RPMI7951 (cell line): ENCODE results near the gene RAP1A. TPM values are rescaled to one million over a fixed set of nuclear protein-coding genes. Genes with fewer than 3 reads are reported as not detected.
A peak's percentile ranks its signal among the peaks of the same experiment; 100 is the strongest.
"Not testable (repeated sequence)": the region's sequence is repeated elsewhere in the genome, so short reads cannot be mapped to it uniquely, and the experiment has no call there.

Source experiments
- DNase-seq: peaks from one replicate; pipeline ENCODE4 v3.0.0-alpha.2; 2012; ENCODE audit warnings: low read depth
- total RNA-seq: library from RNA; depleted of rRNA; stranded (reverse); fragments of >200 nt; shearing (Covaris generic); gene quantifications from 2 replicates; pipeline ENCODE4 v1.2.3, GENCODE V29; 2014

Gene RAP1A
- total RNA-seq, 1 experiment from 2014 or later = 36.4 TPM

GRCh38 chr1:111629190-111629954, 9.8 kb downstream of the RAP1A start:
- no peak for DNase-seq

GRCh38 chr1:111630567-111630966, 11.0 kb downstream of the RAP1A start:
- DNase-seq = no peak

DNA sequence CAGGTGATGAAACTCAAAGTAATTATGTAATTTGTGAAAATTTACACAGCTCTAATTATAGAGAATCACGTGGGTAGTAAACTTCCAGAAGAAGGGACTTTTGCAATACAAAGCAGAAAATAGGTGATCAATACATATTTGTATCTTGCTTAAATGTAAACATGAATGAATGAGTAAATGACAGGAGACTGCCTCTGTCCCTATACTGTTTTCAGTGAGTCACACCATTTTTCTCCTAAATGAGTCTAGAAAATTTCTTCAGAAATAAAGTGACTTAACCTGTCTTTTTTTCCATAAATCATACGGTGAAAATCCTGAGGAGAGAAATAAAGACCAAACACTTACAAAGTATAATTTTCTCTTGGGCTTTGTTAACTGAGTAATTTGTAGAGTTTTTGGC, 11.9 kb downstream of the RAP1A start:
- no peak for DNase-seq

DNA sequence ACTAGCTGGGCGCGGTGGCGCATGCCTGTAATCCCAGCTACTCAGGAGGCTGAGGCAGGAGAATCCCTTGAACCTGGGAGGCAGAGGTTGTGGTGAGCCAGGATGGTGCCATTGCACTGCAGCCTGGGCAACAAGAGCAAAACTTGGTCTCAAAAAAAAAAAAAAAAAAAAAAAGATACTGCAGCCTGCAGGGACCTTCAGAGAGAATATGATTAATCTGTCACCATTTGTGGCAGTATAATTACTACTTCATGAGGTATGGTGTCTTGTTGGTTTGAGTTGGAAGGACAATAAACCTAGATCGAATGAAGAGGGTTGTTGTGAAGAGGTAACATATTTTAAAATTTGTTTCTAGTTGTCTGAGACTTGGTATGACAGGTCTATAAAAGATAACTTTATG, 13.2 kb downstream of the RAP1A start:
- not testable (repeated sequence) for DNase-seq

- DNase-seq = no peak
Measured at GRCh38 chr1:111633736-111634247, 14.2 kb downstream of the RAP1A start.

GRCh38 chr1:111635324-111636009, 15.9 kb downstream of the RAP1A start:
- DNase-seq = no peak

DNA sequence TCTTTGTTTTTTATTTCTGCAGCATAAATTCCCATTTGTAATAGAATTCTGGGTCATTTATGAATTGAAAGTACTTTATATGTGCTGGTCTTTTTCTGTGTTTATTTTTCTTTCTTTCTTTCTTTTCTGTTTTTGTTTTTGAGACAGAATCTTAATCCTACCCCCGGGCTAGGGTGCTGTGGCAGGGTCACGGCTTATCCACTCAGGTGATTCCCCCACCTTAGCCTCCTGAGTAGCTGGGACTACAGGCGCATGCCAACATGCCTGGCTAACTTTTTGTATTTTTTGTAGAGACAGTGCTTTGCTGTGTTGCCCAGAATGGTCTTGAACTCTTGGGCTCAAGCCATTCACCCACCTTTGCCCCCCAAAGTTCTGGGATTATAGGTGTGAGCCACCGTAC, 18.7 kb downstream of the RAP1A start:
- no peak for DNase-seq

GRCh38 chr1:111639602-111640198, 20.1 kb downstream of the RAP1A start:
- no peak for DNase-seq

DNA sequence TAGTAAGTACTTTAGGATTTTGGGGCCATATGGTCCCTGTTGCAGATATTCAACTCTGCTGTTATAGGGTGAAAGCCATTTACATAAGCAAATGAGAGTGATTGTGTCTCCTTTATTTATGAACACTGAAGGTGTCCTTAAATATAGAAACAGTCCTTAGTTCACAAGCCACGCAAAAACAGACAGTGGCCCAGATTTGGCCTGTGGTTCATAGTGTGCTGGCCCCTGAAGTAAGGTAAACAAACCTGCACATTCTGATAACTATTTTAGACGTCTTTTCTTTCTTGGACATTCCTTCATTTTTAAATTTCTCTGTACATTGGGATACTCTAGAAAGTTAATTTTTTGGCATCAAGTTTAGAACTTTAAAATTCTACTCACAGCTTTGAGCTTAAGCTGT, 23.5 kb downstream of the RAP1A start:
- DNase-seq = no peak

GRCh38 chr1:111643696-111644095, 24.1 kb downstream of the RAP1A start:
- DNase-seq = no peak

DNA sequence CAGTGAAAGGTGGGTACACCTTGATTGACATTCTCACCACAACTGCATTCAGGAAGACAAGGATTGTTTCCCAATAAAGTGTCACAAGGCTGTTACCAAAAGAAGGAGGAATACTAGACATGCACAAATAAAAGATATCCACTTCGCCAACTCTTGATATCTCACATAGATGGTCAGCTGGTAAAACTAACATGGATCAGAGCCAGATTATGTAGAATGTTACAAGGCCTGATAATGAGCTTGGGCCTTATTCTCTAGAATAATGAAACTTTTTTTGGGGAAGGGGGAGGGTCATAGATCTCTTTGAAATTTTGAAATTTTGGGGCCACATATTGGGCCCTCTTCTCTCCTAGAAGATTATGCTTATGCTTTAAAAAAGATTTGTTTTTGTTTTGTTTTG, 24.9 kb downstream of the RAP1A start:
- DNase-seq = no peak

GRCh38 chr1:111647736-111648135, 28.1 kb downstream of the RAP1A start:
- no peak for DNase-seq

DNA sequence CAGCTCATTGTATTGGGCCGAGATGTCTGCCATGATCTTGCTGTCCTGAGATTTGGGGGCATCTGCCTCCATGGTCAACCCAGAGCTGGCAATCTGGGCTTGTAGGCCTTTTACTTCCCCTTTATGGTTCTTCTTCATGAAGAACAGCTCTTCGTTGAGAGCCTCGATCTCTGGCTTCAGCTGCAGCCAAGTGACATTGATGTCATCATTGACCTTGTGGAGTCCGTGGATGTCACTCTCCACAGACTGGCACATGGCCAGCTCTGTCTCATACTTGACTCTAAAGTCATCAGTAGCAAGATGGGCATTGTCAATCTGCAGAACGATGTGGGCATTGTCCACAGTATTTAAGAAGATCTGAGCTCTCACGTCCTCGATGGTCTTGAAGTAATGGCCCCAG, 29.2 kb downstream of the RAP1A start:
- DNase-seq = no peak

- DNase-seq = no peak
Measured at GRCh38 chr1:111649227-111649626, 29.6 kb downstream of the RAP1A start.

GRCh38 chr1:111649648-111650047, 30.1 kb downstream of the RAP1A start:
- no peak for DNase-seq

DNA sequence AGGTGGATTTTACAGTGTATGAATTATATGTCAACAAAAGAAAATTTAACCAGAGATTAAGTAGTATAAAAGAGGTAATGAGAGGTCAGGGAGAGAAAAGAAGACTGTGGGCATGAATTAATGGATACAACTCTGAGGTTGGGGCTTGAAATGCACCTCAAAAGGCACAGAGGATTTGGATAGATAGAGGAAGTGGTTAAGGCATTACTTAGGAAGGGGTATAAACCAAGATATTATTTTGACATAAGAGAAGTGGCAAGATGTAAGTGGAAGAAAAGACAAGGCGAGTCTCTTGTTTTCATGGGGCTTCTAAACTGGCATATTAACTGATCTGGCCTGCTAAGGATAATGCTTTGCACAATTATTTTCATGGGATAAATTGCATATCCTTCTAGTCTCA, 34.1 kb downstream of the RAP1A start:
- no peak for DNase-seq

- no peak for DNase-seq
Measured at GRCh38 chr1:111654839-111655238, 35.2 kb downstream of the RAP1A start.

- DNase-seq = peak; percentile 57
Measured at GRCh38 chr1:111656086-111657017, 36.8 kb downstream of the RAP1A start.

DNA sequence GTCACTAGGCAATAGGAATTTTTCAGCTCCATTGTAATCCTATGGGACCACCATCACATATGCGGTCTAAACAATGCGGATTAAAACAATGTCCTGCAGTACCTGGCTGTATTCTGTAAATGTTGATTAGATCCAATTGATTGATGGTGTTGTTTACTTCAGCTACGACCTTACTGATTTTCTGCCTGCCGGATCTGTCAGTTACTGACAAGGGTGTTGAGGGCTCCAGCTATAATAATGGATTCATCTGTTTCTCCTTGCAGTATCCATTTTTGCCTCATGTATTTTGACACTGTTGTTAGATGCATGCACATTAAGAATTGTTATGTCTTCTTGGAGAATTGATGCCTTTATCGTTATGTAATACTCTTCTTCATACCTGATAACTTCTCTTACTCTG, 39.0 kb downstream of the RAP1A start:
- no peak for DNase-seq

GRCh38 chr1:111660204-111661150, 40.9 kb downstream of the RAP1A start:
- DNase-seq = no peak

GRCh38 chr1:111664652-111665051, 45.1 kb downstream of the RAP1A start:
- DNase-seq = no peak
